ENCODE data around the gene CIAPIN1. TPM values are rescaled to one million over a fixed set of nuclear protein-coding genes. Genes with fewer than 3 reads are reported as not detected.

Gene CIAPIN1
- total RNA-seq, 2 experiments from 2014 or later = 53.3 to 53.4 TPM

DNA sequence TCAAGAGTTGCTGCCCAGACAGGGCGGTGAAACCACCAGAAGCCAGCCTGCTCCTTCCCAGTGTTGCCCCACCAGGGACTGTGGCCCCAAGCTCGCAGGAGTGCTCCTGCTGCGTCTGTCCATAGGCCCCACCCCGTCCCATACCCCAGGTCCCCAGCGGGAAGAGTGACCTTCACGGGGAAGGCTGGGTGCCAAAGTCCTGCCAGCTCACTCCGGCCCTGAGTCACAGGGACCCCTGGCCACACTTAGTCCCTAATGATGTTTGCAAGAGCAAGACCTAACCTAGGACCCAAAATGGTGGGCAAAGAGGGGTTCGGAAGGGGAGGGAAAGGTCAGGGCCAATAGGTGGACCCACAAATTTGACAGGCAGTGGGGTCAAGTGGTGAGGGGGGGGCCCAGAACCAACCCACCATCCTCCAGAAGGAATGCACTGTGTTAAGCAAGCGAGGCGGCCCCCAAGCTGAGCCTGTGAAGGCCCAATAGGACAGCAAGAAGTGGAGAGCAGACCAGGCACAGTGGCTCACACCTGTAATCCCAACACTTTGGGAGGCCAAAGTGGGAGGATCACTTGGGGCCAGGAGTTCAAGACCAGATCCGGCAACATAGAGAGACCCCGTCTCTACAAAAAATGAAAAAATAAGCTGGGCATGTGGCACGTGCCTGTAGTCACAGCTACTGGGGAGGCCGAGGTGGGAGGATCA is 35.8 kb upstream of the CIAPIN1 start:
- peaks cover 22% of the 10 kb centered on the region for H3K4me1 Mint-ChIP-seq (ENCODE audit: low read depth)
- no peak for TF ChIP-seq CTCF (IDR thresholded peaks at IDR 0.05)
- no peaks in the 10 kb centered on the region for H3K27me3 Mint-ChIP-seq
- no peak overlapping the region for H3K4me3 Mint-ChIP-seq
- H3K36me3 Mint-ChIP-seq (ENCODE audit: low read depth) = no peaks in the 10 kb centered on the region
- ATAC-seq (no peak), DNase-seq (no peak)
- no peak overlapping the region for H3K27ac Mint-ChIP-seq
- CTCF ChIA-PET = interaction anchor here (2.9 to 8.6 kb wide), 3 partner anchors 9 to 36 kb away, joined by 10 to 60 read pairs (median 20); partner anchors contain the start of gene POLR2C
- intact Hi-C loops (cut with micrococcal nuclease) = no loop called here
- H3K9me3 Mint-ChIP-seq = no peaks in the 10 kb centered on the region
- POLR2A ChIA-PET = interaction anchor here (1.4 to 7.5 kb wide), 3 partner anchors 10 to 36 kb away, joined by 6 to 47 read pairs (median 22); partner anchors contain the start of genes CIAPIN1, COQ9 and POLR2C

DNA sequence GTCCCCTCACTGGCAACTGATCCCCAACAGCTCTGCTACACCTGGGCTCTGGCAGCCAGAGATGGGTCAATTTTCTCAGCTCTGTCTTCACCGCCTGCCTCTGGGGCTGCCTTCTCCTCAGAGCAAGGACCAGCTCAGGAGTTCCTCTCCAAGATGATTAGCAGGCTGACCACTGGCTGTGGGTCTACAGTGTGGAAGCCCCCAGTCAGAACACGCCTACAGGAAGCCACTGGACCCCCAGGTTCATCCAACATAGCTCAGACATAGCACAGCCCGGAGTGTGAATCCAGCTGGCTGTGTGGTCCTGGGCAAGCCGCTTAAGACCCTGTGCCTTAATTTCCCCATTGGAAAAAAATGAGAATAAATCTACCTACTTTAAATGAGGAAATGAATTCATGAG is 34.2 kb upstream of the CIAPIN1 start:
- Mint-ChIP-seq H3K27me3 (no peaks in the 10 kb centered on the region), H3K4me1 (ENCODE audit: low read depth) (peaks cover 15% of the 10 kb centered on the region), H3K9me3 (no peaks in the 10 kb centered on the region), H3K4me3 (no peak overlapping the region), H3K36me3 (ENCODE audit: low read depth) (no peaks in the 10 kb centered on the region), H3K27ac (no peak overlapping the region)
- ChIA-PET POLR2A (interaction anchor here (1.0 to 7.5 kb wide), 4 partner anchors 10 to 44 kb away, joined by 3 to 47 read pairs (median 4); partner anchors contain the start of genes CIAPIN1, COQ9 and POLR2C), CTCF (interaction anchor here (1.0 to 2.9 kb wide), 4 partner anchors 19 to 62 kb away, joined by 3 to 10 read pairs (median 5); partner anchors contain the start of genes ADGRG5 and POLR2C)
- intact Hi-C loops (cut with micrococcal nuclease) = no loop called here
- ATAC-seq = no peak
- TF ChIP-seq CTCF (IDR thresholded peaks at IDR 0.05) = no peak
- no peak for DNase-seq

DNA sequence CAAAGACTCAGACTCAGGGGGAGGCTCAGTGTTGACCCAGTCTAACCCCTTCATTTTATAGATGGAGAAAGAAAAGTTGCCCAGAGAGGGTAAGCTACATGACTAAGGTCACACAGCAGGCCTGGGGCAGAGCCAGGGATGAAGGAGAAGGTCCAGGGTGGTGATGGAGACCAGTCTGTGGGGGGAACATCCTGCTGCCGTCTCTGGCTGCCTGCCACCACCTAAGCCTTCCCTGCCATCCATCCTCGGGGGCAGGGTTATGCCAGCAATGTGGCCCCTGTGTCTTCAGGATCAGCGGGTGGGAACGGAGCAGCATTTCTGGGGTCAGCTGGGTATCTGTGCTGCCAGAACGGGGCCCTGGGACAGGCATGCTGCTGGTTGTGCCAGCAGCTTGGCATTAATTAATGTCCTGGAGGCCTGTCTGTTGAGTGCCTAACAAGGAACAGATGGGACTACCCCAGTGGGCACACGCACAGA is 33.6 kb upstream of the CIAPIN1 start:
- CTCF ChIA-PET = interaction anchor here (1.0 to 8.2 kb wide), 5 partner anchors 19 to 62 kb away, joined by 3 to 71 read pairs (median 6); partner anchors contain the start of genes ADGRG5 and POLR2C
- no peak for ATAC-seq
- peaks cover 18% of the 10 kb centered on the region for H3K4me1 Mint-ChIP-seq (ENCODE audit: low read depth)

GRCh38 chr16:57479976-57480753 is 33.0 kb upstream of the CIAPIN1 start:
- DNase-seq (no peak), ATAC-seq (no peak)
- TF ChIP-seq CTCF (IDR thresholded peaks at IDR 0.05) = no peak
- Mint-ChIP-seq H3K36me3 (ENCODE audit: low read depth) (no peaks in the 10 kb centered on the region), H3K9me3 (no peaks in the 10 kb centered on the region), H3K27ac (no peak overlapping the region), H3K4me1 (ENCODE audit: low read depth) (peaks cover 17% of the 10 kb centered on the region), H3K27me3 (no peaks in the 10 kb centered on the region), H3K4me3 (no peak overlapping the region)
- intact Hi-C loops (cut with micrococcal nuclease) = no loop called here
- POLR2A ChIA-PET = interaction anchor here (1.0 to 7.5 kb wide), 4 partner anchors 8 to 45 kb away, joined by 3 to 47 read pairs (median 4); partner anchors contain the start of gene POLR2C
- CTCF ChIA-PET = interaction anchor here (0.7 to 8.2 kb wide), 3 partner anchors 39 to 61 kb away, joined by 3 to 71 read pairs (median 3); no protein-coding TSS in a partner anchor

More for the DNA sequence above, 33.6 kb upstream of the CIAPIN1 start:
- no peak for TF ChIP-seq CTCF (IDR thresholded peaks at IDR 0.05)
- Mint-ChIP-seq H3K36me3 (ENCODE audit: low read depth) (no peaks in the 10 kb centered on the region), H3K27me3 (no peaks in the 10 kb centered on the region), H3K9me3 (no peaks in the 10 kb centered on the region), H3K4me3 (no peak overlapping the region), H3K27ac (no peak overlapping the region)
- POLR2A ChIA-PET = interaction anchor here (1.0 to 7.5 kb wide), 4 partner anchors 9 to 44 kb away, joined by 3 to 47 read pairs (median 4); partner anchors contain the start of gene POLR2C
- intact Hi-C loops (cut with micrococcal nuclease) = no loop called here
- DNase-seq = no peak

All from activated CD8-positive, alpha-beta T cell treated with anti-CD3 and anti-CD28 coated beads for 36 hours (primary cell).